ENCODE measurements around the gene SYCP1.
"Not testable (repeated sequence)": the region's sequence is repeated elsewhere in the genome, so short reads cannot be mapped to it uniquely, and the experiment has no call there.

The SYCP1 gene

GRCh38 chr1:114976891-114977290 lies 122.2 kb downstream of the SYCP1 start:
- no peak for DNase-seq

GRCh38 chr1:114979278-114979891 lies 124.7 kb downstream of the SYCP1 start:
- peak; percentile 73 for DNase-seq

DNA sequence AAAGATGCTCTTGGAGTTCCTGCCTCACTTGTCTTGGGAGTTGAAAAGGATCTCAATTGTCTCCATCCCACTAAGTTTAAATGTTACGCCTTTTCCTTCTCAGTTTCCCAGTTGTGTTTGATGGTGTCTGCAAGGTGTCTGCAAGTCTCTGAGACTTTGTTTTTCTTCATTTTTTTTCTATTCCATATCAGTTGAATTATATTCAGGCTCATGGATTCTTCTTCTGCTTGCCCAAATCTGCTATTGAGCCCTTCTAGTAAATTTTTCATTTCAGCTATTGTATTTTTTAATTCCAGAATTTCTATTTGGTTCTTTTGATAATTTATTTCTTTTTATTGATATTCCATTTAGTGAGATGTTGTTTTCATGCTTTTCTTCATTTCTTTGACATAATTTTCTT lies 127.6 kb downstream of the SYCP1 start:
- DNase-seq = no peak

DNA sequence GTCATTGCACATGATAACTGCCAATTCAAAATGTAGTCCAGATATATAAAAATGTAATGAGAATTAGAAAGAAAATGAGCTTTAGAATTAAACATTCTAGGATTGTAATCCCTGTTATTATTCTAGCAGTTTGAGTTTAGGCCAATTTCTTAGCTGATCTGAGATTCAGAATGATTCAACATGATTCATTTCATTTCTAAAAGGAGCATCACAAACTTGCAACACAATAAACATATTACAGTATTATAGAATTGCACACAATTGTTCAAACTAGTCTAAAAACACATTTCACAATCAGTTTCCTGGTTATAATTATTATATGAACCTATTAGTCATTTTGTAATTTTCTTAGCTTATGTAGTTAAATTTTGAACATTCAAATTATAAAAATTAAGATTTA lies 131.6 kb downstream of the SYCP1 start:
- DNase-seq = no peak

- no peak for DNase-seq
Measured at GRCh38 chr1:114988095-114988494, 133.4 kb downstream of the SYCP1 start.

GRCh38 chr1:114997510-114998289 lies 143.0 kb downstream of the SYCP1 start:
- no peak for DNase-seq

- no peak for DNase-seq
Measured at GRCh38 chr1:115006191-115006590, 151.5 kb downstream of the SYCP1 start.

GRCh38 chr1:115012006-115012405 lies 157.3 kb downstream of the SYCP1 start:
- no peak for DNase-seq

DNA sequence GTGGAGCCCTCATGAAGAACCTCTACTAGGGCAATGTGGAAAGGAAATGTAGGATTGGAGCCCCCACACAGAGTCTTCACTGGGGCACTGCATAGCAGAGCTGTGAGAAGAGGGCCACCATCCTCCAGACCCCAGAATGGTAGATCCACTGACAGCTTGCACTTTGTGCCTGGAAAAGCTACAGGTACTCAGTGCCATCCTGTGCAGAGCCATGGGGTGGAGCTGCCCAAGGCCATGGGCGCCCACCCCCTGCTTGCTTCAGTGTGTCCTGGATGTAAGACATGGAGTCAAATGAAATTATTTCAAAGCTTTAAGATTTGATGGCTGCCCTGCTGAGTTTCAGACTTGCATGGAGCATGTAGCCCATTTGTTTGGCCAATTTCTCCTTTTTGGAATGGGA lies 157.8 kb downstream of the SYCP1 start:
- no peak for DNase-seq

- no peak for DNase-seq
Measured at GRCh38 chr1:115013792-115014191, 159.1 kb downstream of the SYCP1 start.

- not testable (repeated sequence) for DNase-seq
Measured at GRCh38 chr1:115019549-115019948, 164.9 kb downstream of the SYCP1 start.

DNA sequence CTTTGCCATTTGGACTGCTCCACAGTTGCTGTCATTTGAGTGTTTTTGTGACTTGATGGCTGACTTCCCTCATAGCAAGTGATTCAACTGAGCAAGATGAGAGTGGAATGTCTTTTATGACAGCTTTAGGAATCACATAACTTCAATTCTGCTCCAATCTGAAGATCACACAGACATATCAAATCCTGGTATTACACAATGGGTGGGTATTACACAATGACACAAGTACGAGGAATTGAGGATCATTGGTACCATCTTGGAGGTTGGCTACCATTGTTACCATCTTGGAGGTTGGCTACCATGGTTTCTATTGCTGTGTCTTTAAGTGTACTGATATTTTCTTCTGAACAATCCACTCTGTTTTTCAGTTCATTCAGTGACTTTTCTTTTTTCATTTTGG lies 166.5 kb downstream of the SYCP1 start:
- no peak for DNase-seq

DNA sequence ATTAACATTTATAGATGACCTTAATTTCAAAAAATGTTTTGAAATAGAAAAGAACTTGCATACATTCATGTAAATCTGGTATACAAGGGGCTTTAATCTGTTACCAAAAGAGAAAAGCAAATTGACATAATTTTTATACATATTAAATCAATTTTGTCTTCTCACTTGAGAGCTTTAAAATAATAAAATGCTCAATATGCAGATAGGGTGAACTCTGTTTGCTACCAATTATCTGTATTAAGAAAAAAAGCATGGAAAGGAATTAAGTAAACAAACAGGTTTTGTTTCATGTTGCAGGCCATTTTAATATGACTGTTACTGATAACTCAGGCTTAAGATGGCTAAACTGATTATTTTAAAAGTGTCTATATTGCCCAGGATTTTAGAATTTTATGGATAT lies 168.9 kb downstream of the SYCP1 start:
- no peak for DNase-seq

DNA sequence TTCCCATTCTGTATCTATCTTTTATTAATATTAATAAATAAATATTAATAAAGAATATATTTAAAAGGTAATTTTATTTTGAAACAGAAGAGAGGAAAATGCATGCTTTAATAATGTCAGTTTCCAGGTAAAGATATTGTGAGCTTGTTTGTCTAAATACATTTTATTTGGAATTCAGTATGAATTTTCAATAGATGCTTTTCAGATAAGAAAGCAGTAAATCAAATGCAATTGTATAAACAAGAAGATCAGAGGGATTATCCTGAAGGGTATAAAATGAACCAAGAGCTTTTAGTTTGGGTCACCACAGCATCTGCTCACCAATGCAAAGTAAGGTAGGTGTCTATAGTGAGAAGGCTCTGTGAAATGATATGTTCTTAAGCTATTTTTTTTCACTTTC lies 174.9 kb downstream of the SYCP1 start, which contains the start of gene TSHB:
TSS of gene TSHB (plus strand) at position 301 of the 400 bp plus-strand sequence. CDS start 3,537 bp downstream, outside the sequence.
- no peak for DNase-seq

GRCh38 chr1:115031595-115031994 lies 176.9 kb downstream of the SYCP1 start:
- no peak for DNase-seq

GRCh38 chr1:115035652-115036051 lies 181.0 kb downstream of the SYCP1 start:
- DNase-seq = no peak

DNA sequence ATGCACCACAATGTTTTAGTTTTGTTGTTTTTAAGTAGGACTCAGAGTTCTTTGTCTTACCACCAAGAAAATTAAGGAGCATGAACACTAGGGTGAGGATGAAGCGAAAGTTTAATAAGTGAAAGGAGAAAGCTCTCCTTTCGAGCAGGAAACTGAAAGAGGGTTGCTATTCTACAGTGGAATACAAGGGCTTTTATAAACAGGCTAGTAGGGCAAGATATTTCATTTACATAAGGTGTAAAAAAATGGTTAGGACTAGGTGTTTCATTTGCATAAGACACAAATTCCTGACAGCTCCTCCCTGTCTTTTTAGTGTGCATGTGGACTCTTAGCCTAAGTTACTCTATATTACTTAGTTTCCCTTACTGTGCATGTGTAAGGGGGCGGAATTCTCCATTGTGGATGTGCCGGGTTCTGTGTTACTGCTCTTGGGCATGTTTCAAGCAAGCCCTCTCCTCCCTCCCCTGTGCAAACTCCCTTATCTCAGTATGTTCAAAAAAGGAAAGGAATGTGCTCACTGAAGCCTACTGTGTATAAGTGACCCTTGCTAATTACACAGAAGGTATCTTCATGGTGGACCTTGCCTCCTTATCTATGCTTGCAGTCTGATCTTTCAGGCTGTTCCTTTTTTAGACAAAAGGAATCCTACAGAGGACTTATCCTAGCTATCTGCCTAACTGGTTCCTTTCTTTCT lies 182.3 kb downstream of the SYCP1 start:
- no peak for DNase-seq

- no peak for DNase-seq
Measured at GRCh38 chr1:115040501-115040900, 185.8 kb downstream of the SYCP1 start.

DNA sequence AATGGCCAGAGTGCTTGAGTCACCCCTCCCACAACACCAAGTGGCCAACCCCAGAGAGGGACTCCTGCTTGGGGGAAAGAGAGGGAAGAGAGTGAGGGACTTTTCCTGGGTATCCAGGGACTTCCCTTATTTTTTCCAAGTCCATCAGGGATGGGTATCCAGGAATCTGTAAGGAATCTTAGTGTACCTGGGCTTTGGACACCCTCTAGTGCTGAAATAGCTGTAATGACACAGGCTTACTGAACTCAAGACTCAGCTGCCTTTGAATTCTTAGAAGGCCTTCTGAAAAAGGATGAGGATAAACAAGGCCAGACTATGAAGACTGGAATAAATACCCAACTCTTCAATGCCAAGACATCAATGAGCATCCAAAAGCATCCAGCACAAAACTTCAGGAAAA lies 187.0 kb downstream of the SYCP1 start:
- no peak for DNase-seq
